DOHH2 (cell line): Measurements from ENCODE around the gene INPP4B.

ENCODE experiments used
- EZH2phosphoT487 ChIP-seq: fragments of 200-600 bp; sonication (generic); IDR thresholded peaks from 2 replicates; pipeline ENCODE4 v1.6.1; 2017; ENCODE audit warnings: borderline replicate concordance, mild to moderate bottlenecking, antibody characterized with exemption, low read length, moderate library complexity, mixed read lengths
- TF ChIP-seq, protein P1 (sequence below): fragments of 200-600 bp; sonication (generic); IDR thresholded peaks from one replicate; pipeline ENCODE4 v1.5.1; 2014; ENCODE audit warnings: antibody characterized with exemption, mild to moderate bottlenecking, low read depth, low read length; ENCODE audit not compliant: poor library complexity, severe bottlenecking

DNA sequence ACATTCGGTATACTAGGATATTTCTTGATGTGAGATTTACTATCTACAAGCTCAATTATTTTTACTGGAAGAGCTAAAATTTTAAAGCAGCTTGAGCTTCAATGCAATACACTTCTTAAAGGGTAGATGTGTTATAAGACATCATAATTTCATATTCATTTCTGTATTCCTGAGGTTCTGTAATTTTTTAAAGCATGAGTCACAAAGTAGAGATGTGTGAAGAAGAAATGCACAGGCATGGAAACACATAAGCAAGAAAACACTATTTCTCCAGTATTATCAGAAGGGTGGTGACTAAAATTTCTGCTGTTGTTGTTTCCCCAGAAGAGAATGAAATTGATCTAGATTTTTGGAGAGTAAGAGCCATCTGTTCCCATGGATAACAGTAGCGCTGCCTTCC, 72.6 kb downstream of the INPP4B start:
- TF ChIP-seq, protein P1, sequence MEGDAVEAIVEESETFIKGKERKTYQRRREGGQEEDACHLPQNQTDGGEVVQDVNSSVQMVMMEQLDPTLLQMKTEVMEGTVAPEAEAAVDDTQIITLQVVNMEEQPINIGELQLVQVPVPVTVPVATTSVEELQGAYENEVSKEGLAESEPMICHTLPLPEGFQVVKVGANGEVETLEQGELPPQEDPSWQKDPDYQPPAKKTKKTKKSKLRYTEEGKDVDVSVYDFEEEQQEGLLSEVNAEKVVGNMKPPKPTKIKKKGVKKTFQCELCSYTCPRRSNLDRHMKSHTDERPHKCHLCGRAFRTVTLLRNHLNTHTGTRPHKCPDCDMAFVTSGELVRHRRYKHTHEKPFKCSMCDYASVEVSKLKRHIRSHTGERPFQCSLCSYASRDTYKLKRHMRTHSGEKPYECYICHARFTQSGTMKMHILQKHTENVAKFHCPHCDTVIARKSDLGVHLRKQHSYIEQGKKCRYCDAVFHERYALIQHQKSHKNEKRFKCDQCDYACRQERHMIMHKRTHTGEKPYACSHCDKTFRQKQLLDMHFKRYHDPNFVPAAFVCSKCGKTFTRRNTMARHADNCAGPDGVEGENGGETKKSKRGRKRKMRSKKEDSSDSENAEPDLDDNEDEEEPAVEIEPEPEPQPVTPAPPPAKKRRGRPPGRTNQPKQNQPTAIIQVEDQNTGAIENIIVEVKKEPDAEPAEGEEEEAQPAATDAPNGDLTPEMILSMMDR: no peak
- no peak for TF ChIP-seq EZH2phosphoT487
